ENCODE measurements around the gene C13orf46. TPM values are rescaled to one million over a fixed set of nuclear protein-coding genes. Genes with fewer than 3 reads are reported as not detected.

C13orf46 gene
- total RNA-seq, 1 donor from 2014 or later = 4.8 TPM

DNA sequence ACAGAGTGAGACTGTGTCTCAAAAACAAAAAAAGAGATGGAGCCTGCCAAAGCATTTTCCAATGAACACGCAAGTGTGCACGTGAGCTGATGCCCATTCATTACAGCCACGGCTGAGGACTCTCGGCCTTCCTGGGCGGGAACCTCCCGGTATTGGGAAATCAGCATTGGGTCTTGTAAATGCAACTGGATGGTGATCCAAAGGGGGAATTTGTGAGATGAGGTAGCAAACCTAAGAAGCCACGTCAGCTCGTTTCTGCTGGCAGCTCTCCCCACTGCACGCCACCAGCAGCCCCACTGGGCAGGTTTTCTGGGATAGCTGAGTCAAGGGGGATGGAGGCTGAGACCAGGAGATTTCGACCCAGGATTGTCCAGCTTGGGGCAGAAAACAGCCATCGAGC lies 11.5 kb downstream of the C13orf46 start:
- no peaks in the 10 kb centered on the region for H3K4me1 ChIP-seq
- H3K4me3 ChIP-seq = no peak overlapping the region
- no peak for DNase-seq (ENCODE audit: low spot score in 2 of 2)
- intact Hi-C loops (cut with DNase I) = no loop called here
- H3K27ac ChIP-seq = no peak overlapping the region
- no peaks in the 10 kb centered on the region for H3K9me3 ChIP-seq
- H3K27me3 ChIP-seq = no peaks in the 10 kb centered on the region
- TF ChIP-seq, protein P1, sequence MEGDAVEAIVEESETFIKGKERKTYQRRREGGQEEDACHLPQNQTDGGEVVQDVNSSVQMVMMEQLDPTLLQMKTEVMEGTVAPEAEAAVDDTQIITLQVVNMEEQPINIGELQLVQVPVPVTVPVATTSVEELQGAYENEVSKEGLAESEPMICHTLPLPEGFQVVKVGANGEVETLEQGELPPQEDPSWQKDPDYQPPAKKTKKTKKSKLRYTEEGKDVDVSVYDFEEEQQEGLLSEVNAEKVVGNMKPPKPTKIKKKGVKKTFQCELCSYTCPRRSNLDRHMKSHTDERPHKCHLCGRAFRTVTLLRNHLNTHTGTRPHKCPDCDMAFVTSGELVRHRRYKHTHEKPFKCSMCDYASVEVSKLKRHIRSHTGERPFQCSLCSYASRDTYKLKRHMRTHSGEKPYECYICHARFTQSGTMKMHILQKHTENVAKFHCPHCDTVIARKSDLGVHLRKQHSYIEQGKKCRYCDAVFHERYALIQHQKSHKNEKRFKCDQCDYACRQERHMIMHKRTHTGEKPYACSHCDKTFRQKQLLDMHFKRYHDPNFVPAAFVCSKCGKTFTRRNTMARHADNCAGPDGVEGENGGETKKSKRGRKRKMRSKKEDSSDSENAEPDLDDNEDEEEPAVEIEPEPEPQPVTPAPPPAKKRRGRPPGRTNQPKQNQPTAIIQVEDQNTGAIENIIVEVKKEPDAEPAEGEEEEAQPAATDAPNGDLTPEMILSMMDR (IDR thresholded peaks at IDR 0.05) = no peak
- H3K36me3 ChIP-seq = no peaks in the 10 kb centered on the region

- TF ChIP-seq, protein P1 (IDR thresholded peaks at IDR 0.05) = no peak
- intact Hi-C loops (cut with DNase I) = no loop called here
Measured at GRCh38 chr13:113960276-113960948, 13.5 kb downstream of the C13orf46 start.

DNA sequence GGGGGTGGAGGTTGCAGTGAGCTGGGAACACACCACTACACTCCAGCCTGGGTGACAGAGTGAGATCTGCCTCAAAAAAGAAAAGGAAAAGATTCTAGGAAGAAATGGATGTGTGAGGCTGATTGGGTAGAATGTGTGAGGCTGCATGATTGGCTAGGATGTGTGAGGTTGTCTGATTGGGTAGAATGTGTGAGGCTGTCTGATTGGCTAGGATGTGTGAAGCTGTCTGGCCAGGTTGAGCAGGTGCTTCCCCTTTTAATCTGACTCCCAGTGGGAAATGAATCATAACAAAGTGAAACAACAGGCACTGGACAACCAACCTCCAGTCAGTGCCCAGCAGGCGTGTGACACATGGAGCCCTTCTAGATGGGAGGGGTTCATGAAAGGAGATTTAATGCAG lies 14.7 kb downstream of the C13orf46 start:
- Histone ChIP-seq H3K4me1 (no peaks in the 10 kb centered on the region), H3K4me3 (no peak overlapping the region), H3K27ac (no peak overlapping the region), H3K9me3 (no peaks in the 10 kb centered on the region), H3K36me3 (peaks cover 0 to 4% of the 10 kb centered on the region in 2 donors), H3K27me3 (no peaks in the 10 kb centered on the region)
- DNase-seq (ENCODE audit: low spot score in 2 of 2) = no peak
- TF ChIP-seq, protein P1 (IDR thresholded peaks at IDR 0.05) = no peak
- intact Hi-C loops (cut with DNase I) = no loop called here

More at GRCh38 chr13:113960276-113960948, 13.5 kb downstream of the C13orf46 start:
- no peaks in the 10 kb centered on the region for H3K9me3 ChIP-seq
- no peaks in the 10 kb centered on the region for H3K4me1 ChIP-seq
- H3K27ac ChIP-seq = no peak overlapping the region
- no peak overlapping the region for H3K4me3 ChIP-seq
- no peaks in the 10 kb centered on the region for H3K36me3 ChIP-seq
- no peaks in the 10 kb centered on the region for H3K27me3 ChIP-seq
- no peak for DNase-seq (ENCODE audit: low spot score in 2 of 2)

DNA sequence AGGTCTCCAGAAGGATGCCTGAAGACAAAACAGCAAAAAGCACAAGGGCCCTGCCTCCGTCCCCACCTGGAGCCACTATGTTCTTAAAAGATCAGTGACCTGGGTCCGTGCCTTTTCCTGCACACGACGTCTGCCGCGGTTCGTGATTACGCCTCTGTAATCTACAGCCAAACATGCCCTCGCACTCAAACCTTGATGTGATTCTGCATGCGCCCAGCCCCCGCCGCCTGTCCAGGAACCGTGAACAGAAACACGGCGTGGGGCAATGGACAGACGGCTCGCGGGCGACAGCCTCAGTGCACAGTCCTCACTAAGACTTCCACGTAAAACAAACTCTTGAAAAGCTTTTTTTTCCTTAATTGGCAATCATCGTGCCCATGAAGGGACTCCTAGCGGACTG lies 15.5 kb downstream of the C13orf46 start:
- H3K27ac ChIP-seq = no peak overlapping the region
- H3K9me3 ChIP-seq = no peaks in the 10 kb centered on the region
- no peak for DNase-seq (ENCODE audit: low spot score in 2 of 2)
- H3K27me3 ChIP-seq = no peaks in the 10 kb centered on the region
- TF ChIP-seq, protein P1 (IDR thresholded peaks at IDR 0.05) = no peak
- H3K4me3 ChIP-seq = no peak overlapping the region
- H3K36me3 ChIP-seq = peaks cover 0 to 4% of the 10 kb centered on the region in 2 donors
- intact Hi-C loops (cut with DNase I) = no loop called here
- H3K4me1 ChIP-seq = no peaks in the 10 kb centered on the region

DNA sequence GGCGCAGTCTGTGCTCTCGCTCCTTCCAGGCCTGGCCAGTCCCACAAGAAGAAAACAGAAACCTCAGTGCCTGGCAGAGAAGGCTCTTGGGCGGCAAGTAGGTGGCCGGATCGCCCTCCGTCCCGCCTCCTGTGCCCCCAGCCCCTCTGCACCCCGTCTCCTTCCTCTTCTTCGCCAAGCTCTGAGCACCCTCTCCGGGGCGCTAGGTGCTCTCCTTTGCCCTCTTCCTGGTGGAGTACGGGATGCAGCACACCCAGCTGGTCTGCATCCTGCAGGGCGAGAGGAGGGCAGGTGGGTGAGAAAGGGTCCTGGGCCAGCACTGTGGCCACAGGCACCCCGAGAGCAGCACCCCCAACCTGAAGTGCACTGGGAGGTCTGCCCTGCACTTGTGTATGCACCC lies 17.3 kb downstream of the C13orf46 start:
- intact Hi-C loops (cut with DNase I) = no loop called here
- H3K27ac ChIP-seq = no peak overlapping the region
- no peak for DNase-seq (ENCODE audit: low spot score in 2 of 2)

More for the DNA sequence above, 17.3 kb downstream of the C13orf46 start:
- Histone ChIP-seq H3K4me1 (no peaks in the 10 kb centered on the region), H3K9me3 (no peaks in the 10 kb centered on the region), H3K27me3 (no peaks in the 10 kb centered on the region), H3K4me3 (no peak overlapping the region), H3K36me3 (peaks cover 0 to 4% of the 10 kb centered on the region in 2 donors)
- TF ChIP-seq, protein P1 (IDR thresholded peaks at IDR 0.05) = no peak
